Sigmoid colon (tissue), 4 donors: Measurements from ENCODE around the gene C1orf21.

Source experiments
- CTCF ChIP-seq, 4 experiments: fragments of 450-650 bp in 3 of 4; fragments of 200-600 bp in 1 of 4; IDR thresholded peaks; one replicate each; pipeline ENCODE4 v1.5.1; 2016 to 2019; ENCODE audit warnings: antibody characterized with exemption in 4 of 4, mild to moderate bottlenecking in 3 of 4, moderate library complexity in 2 of 4
- EP300 ChIP-seq, 4 donors: sonication (generic); formaldehyde crosslinking; IDR thresholded peaks; one replicate each; pipeline ENCODE4 v1.6.1; 2017; ENCODE audit warnings: antibody characterized with exemption in 4 of 4
- POLR2A ChIP-seq, 2 donors: fragments of 450-650 bp; IDR thresholded peaks; one replicate each; pipeline ENCODE4 v1.6.1; 2016; ENCODE audit warnings: antibody characterized with exemption in 2 of 2, mild to moderate bottlenecking in 2 of 2, moderate library complexity in 2 of 2
- POLR2AphosphoS5 ChIP-seq, 4 donors: sonication (generic); formaldehyde crosslinking; IDR thresholded peaks; one replicate each; pipeline ENCODE4 v1.6.1; 2017; ENCODE audit warnings: antibody characterized with exemption in 4 of 4

GRCh38 chr1:184664042-184664660, 277.3 kb downstream of the C1orf21 start:
- TF ChIP-seq CTCF (IDR thresholded peaks at IDR 0.05): peak; percentile 85 to 93 (median 92)
- peak in 2 of 4 donors; percentile 21 to 40 for TF ChIP-seq POLR2AphosphoS5 (IDR thresholded peaks at IDR 0.05)
- TF ChIP-seq POLR2A (IDR thresholded peaks at IDR 0.05): no peak
- TF ChIP-seq EP300 (IDR thresholded peaks at IDR 0.05): no peak
